ENCODE data around the gene ENOX2.

ENOX2 gene

GRCh38 chrX:130604882-130605281 is 298.1 kb downstream of the ENOX2 start:
- no peak for DNase-seq

GRCh38 chrX:130594453-130594916 is 308.5 kb downstream of the ENOX2 start:
- DNase-seq = no peak

- no peak for DNase-seq
Measured at GRCh38 chrX:130593911-130594310, 309.1 kb downstream of the ENOX2 start.

GRCh38 chrX:130592204-130592603 is 310.8 kb downstream of the ENOX2 start:
- no peak for DNase-seq

GRCh38 chrX:130578906-130579305 is 324.1 kb downstream of the ENOX2 start:
- DNase-seq = no peak

GRCh38 chrX:130577431-130577830 is 325.6 kb downstream of the ENOX2 start:
- no peak for DNase-seq

GRCh38 chrX:130575831-130576389 is 327.1 kb downstream of the ENOX2 start:
- DNase-seq = no peak
